ENCODE measurements around the gene MECR. TPM values are rescaled to one million over a fixed set of nuclear protein-coding genes. Genes with fewer than 3 reads are reported as not detected.

MECR gene
- polyA plus RNA-seq (2011; rRNA removed) (18.2 and 23.4 TPM in 2 replicates), polyA minus RNA-seq (2011; rRNA and poly(A)+ RNA removed) (27.4 and 35.4 TPM in 2 replicates)

GRCh38 chr1:29230553-29231378, at the start of gene MECR:
Gene MECR (minus strand): TSS chr1:29230934. CDS start chr1:29230906, 28 bp downstream.
- Histone ChIP-seq H3K27ac (ENCODE audit: low read depth, low read length) (peak within 1 kb of the TSS; percentile 39), H3K4me3 (ENCODE audit: low read depth, low read length) (peak within 1 kb of the TSS; percentile 93), H3K27me3 (ENCODE audit: control insufficient read depth, insufficient read depth, low read length) (peaks cover 6% of the 10 kb centered on the region), H3K9me3 (ENCODE audit: control insufficient read depth, insufficient read depth, low read length) (no peaks in the 10 kb centered on the region)
- POLR2A ChIA-PET = interaction anchor here (1.1 to 1.2 kb wide), 2 partner anchors 8 to 1488 kb away, joined by 3 read pairs; no protein-coding TSS in a partner anchor
- peak; percentile 51 for DNase-seq (ENCODE audit: low read depth, low spot score)
- CTCF ChIA-PET = interaction anchor here (0.5 to 3.3 kb wide), 2 partner anchors 12 to 1477 kb away, joined by 3 to 12 read pairs; no protein-coding TSS in a partner anchor
- peak; percentile 24; the same call in 1 of the 2 replicates for TF ChIP-seq CTCF (IDR thresholded peaks at IDR 0.05; ENCODE audit: low read depth, low read length)

- DNase-seq (ENCODE audit: low read depth, low spot score) = no peak
- Histone ChIP-seq H3K9me3 (ENCODE audit: control insufficient read depth, insufficient read depth, low read length) (peaks cover 4% of the 10 kb centered on the region; the same call in 1 of the 2 replicates), H3K4me3 (ENCODE audit: low read depth, low read length) (no peak overlapping the region), H3K27me3 (ENCODE audit: control insufficient read depth, insufficient read depth, low read length) (no peaks in the 10 kb centered on the region), H3K27ac (ENCODE audit: low read depth, low read length) (no peak overlapping the region)
- CTCF ChIA-PET = no interaction called here
- TF ChIP-seq CTCF (IDR thresholded peaks at IDR 0.05; ENCODE audit: low read depth, low read length) = no peak
- POLR2A ChIA-PET = no interaction called here
Observed at GRCh38 chr1:29279951-29280391, 49.2 kb upstream of the MECR start.

- no peaks in the 10 kb centered on the region for H3K27me3 ChIP-seq (ENCODE audit: control insufficient read depth, insufficient read depth, low read length)
- H3K27ac ChIP-seq (ENCODE audit: low read depth, low read length) = no peak overlapping the region
- no peak for DNase-seq (ENCODE audit: low read depth, low spot score)
- TF ChIP-seq CTCF (IDR thresholded peaks at IDR 0.05; ENCODE audit: low read depth, low read length) = no peak
- H3K9me3 ChIP-seq (ENCODE audit: control insufficient read depth, insufficient read depth, low read length) = peaks cover 4% of the 10 kb centered on the region; the same call in 1 of the 2 replicates
- H3K4me3 ChIP-seq (ENCODE audit: low read depth, low read length) = no peak overlapping the region
- ChIA-PET POLR2A (no interaction called here), CTCF (no interaction called here)
Observed at GRCh38 chr1:29279406-29279805, 48.7 kb upstream of the MECR start.

- POLR2A ChIA-PET = no interaction called here
- TF ChIP-seq CTCF (IDR thresholded peaks at IDR 0.05; ENCODE audit: low read depth, low read length) = no peak
- Histone ChIP-seq H3K4me3 (ENCODE audit: low read depth, low read length) (no peak overlapping the region), H3K9me3 (ENCODE audit: control insufficient read depth, insufficient read depth, low read length) (peaks cover 4% of the 10 kb centered on the region; the same call in 1 of the 2 replicates), H3K27ac (ENCODE audit: low read depth, low read length) (no peak overlapping the region), H3K27me3 (ENCODE audit: control insufficient read depth, insufficient read depth, low read length) (no peaks in the 10 kb centered on the region)
- no peak for DNase-seq (ENCODE audit: low read depth, low spot score)
- CTCF ChIA-PET = interaction anchor here (0.6 to 1.0 kb wide), 2 partner anchors 63 to 1102 kb away, joined by 3 read pairs; no protein-coding TSS in a partner anchor
Observed at GRCh38 chr1:29278124-29278523, 47.4 kb upstream of the MECR start.

GRCh38 chr1:29275435-29275834, 44.7 kb upstream of the MECR start:
- TF ChIP-seq CTCF (IDR thresholded peaks at IDR 0.05; ENCODE audit: low read depth, low read length) = no peak
- ChIA-PET CTCF (no interaction called here), POLR2A (no interaction called here)
- no peak for DNase-seq (ENCODE audit: low read depth, low spot score)
- H3K4me3 ChIP-seq (ENCODE audit: low read depth, low read length) = no peak overlapping the region
- H3K9me3 ChIP-seq (ENCODE audit: control insufficient read depth, insufficient read depth, low read length) = 0 out of 2 replicates have a peak, but pooled peaks cover 4% of the 10 kb centered on the region
- H3K27ac ChIP-seq (ENCODE audit: low read depth, low read length) = no peak overlapping the region
- H3K27me3 ChIP-seq (ENCODE audit: control insufficient read depth, insufficient read depth, low read length) = no peaks in the 10 kb centered on the region
